ENCODE data around the gene DCTN1. TPM values are rescaled to one million over a fixed set of nuclear protein-coding genes. Genes with fewer than 3 reads are reported as not detected.

Gene DCTN1
- total RNA-seq, 1 experiment from 2014 or later: 67.8 TPM

GRCh38 chr2:74426181-74426758 is 46.2 kb upstream of the DCTN1 start:
- H3K9ac ChIP-seq (ENCODE audit: low read length): no peak overlapping the region

GRCh38 chr2:74425523-74425922 is 45.4 kb upstream of the DCTN1 start:
- intact Hi-C loops (cut with micrococcal nuclease): no loop called here
- no peak overlapping the region for H3K4me2 ChIP-seq (ENCODE audit: low read length)
- H3K4me1 ChIP-seq (ENCODE audit: insufficient read depth, low read length): peaks cover 6% of the 10 kb centered on the region; the same call in 1 of the 2 replicates
- CTCF ChIA-PET: no interaction called here
- H3F3A ChIP-seq (ENCODE audit: low read length, unreplicated experiment): no peaks in the 10 kb centered on the region
- no peaks in the 10 kb centered on the region for H3K79me2 ChIP-seq (ENCODE audit: low read length)
- ATAC-seq (no peak), DNase-seq (no peak)
- H3K4me3 ChIP-seq (ENCODE audit: low read length): no peak overlapping the region
- H3K27me3 ChIP-seq (ENCODE audit: low read length): no peaks in the 10 kb centered on the region
- no peaks in the 10 kb centered on the region for H3K9me2 ChIP-seq (replicated peaks; ENCODE audit: low read length)
- no peak overlapping the region for H3K9ac ChIP-seq (ENCODE audit: low read length)
- no peak for TF ChIP-seq EZH2 (IDR thresholded peaks at IDR 0.05; ENCODE audit: low read length, unreplicated experiment)
- TF ChIP-seq EZH2phosphoT487 (IDR thresholded peaks at IDR 0.05; ENCODE audit: borderline replicate concordance, low read length): no peak
- no peak for TF ChIP-seq CTCF (conservative IDR thresholded peaks at IDR 0.05; ENCODE audit: low read depth, low read length)
- BruUV-seq (replicated peaks): no TSS peak
- peaks cover 31% of the 10 kb centered on the region for H3K36me3 ChIP-seq (ENCODE audit: low read depth, low read length)
- H3K9me3 ChIP-seq (ENCODE audit: low read length): no peaks in the 10 kb centered on the region
- H2AFZ ChIP-seq (ENCODE audit: low read length): no peak overlapping the region
- H4K20me1 ChIP-seq (ENCODE audit: low read length): no peaks in the 10 kb centered on the region
- H3K27ac ChIP-seq (ENCODE audit: low read length): no peak overlapping the region
- POLR2A ChIA-PET (ENCODE audit: unreplicated experiment): no interaction called here

More at GRCh38 chr2:74426181-74426758, 46.2 kb upstream of the DCTN1 start:
- Histone ChIP-seq H3K9me3 (ENCODE audit: low read length) (no peaks in the 10 kb centered on the region), H3K9me2 (replicated peaks; ENCODE audit: low read length) (no peaks in the 10 kb centered on the region), H3K4me2 (ENCODE audit: low read length) (no peak overlapping the region), H3K27me3 (ENCODE audit: low read length) (no peaks in the 10 kb centered on the region), H3K4me1 (ENCODE audit: insufficient read depth, low read length) (no peaks in the 10 kb centered on the region; the same call in 1 of the 2 replicates), H4K20me1 (ENCODE audit: low read length) (peaks cover 2% of the 10 kb centered on the region; the same call in 1 of the 2 replicates), H3K36me3 (ENCODE audit: low read depth, low read length) (peaks cover 31% of the 10 kb centered on the region), H3K4me3 (ENCODE audit: low read length) (no peak overlapping the region), H3K79me2 (ENCODE audit: low read length) (no peaks in the 10 kb centered on the region), H3K27ac (ENCODE audit: low read length) (no peak overlapping the region), H2AFZ (ENCODE audit: low read length) (no peak overlapping the region), H3F3A (ENCODE audit: low read length, unreplicated experiment) (no peaks in the 10 kb centered on the region)
- ATAC-seq (no peak), DNase-seq (no peak)
- no TSS peak for BruUV-seq (replicated peaks)
- TF ChIP-seq EZH2 (IDR thresholded peaks at IDR 0.05; ENCODE audit: low read length, unreplicated experiment) (no peak), CTCF (conservative IDR thresholded peaks at IDR 0.05; ENCODE audit: low read depth, low read length) (no peak), EZH2phosphoT487 (IDR thresholded peaks at IDR 0.05; ENCODE audit: borderline replicate concordance, low read length) (no peak)
- intact Hi-C loops (cut with micrococcal nuclease): no loop called here
- ChIA-PET POLR2A (ENCODE audit: unreplicated experiment) (no interaction called here), CTCF (no interaction called here)

- Histone ChIP-seq H3K27me3 (ENCODE audit: low read length) (no peaks in the 10 kb centered on the region), H3K79me2 (ENCODE audit: low read length) (no peaks in the 10 kb centered on the region), H4K20me1 (ENCODE audit: low read length) (no peaks in the 10 kb centered on the region), H3K36me3 (ENCODE audit: low read depth, low read length) (peaks cover 27% of the 10 kb centered on the region), H3K4me1 (ENCODE audit: insufficient read depth, low read length) (peaks cover 6% of the 10 kb centered on the region; the same call in 1 of the 2 replicates), H3K9me3 (ENCODE audit: low read length) (no peaks in the 10 kb centered on the region), H3F3A (ENCODE audit: low read length, unreplicated experiment) (no peaks in the 10 kb centered on the region), H3K9ac (ENCODE audit: low read length) (no peak overlapping the region), H3K27ac (ENCODE audit: low read length) (no peak overlapping the region), H3K4me3 (ENCODE audit: low read length) (no peak overlapping the region), H3K9me2 (replicated peaks; ENCODE audit: low read length) (no peaks in the 10 kb centered on the region), H3K4me2 (ENCODE audit: low read length) (no peak overlapping the region), H2AFZ (ENCODE audit: low read length) (no peak overlapping the region)
- ChIA-PET POLR2A (ENCODE audit: unreplicated experiment) (no interaction called here), CTCF (no interaction called here)
- no peak for TF ChIP-seq EZH2phosphoT487 (IDR thresholded peaks at IDR 0.05; ENCODE audit: borderline replicate concordance, low read length)
- TF ChIP-seq EZH2 (IDR thresholded peaks at IDR 0.05; ENCODE audit: low read length, unreplicated experiment): no peak
- TF ChIP-seq CTCF (conservative IDR thresholded peaks at IDR 0.05; ENCODE audit: low read depth, low read length): no peak
- BruUV-seq (replicated peaks): no TSS peak
- intact Hi-C loops (cut with micrococcal nuclease): no loop called here
- ATAC-seq (no peak), DNase-seq (no peak)
These were observed 44.9 kb upstream of the DCTN1 start for GRCh38 chr2:74424995-74425406.

All from PC-3 (cell line).